Subcutaneous abdominal adipose tissue (tissue), 5 donors: ENCODE measurements around the gene ADCY3.
A peak's percentile ranks its signal among the peaks of the same experiment; 100 is the strongest.

Experiments
- H3K27ac ChIP-seq: one replicate; pipeline ENCODE4 v1.7.0; 2013; ENCODE audit warnings: low read depth, mild to moderate bottlenecking, inconsistent platforms, low read length, moderate library complexity
- H3K27me3 ChIP-seq, 5 donors: one replicate each; pipeline ENCODE4 v1.7.0; 2013; ENCODE audit warnings: low read length in 5 of 5, inconsistent platforms in 1 of 5; ENCODE audit not compliant: control insufficient read depth in 5 of 5, insufficient read depth in 4 of 5
- H3K36me3 ChIP-seq, 5 donors: one replicate each; pipeline ENCODE4 v1.7.0; 2013; ENCODE audit warnings: low read length in 5 of 5; ENCODE audit not compliant: control insufficient read depth in 5 of 5, insufficient read depth in 5 of 5
- H3K4me1 ChIP-seq, 5 donors: one replicate each; pipeline ENCODE4 v1.7.0; 2013; ENCODE audit warnings: low read length in 5 of 5, mild to moderate bottlenecking in 3 of 5, moderate library complexity in 1 of 5; ENCODE audit not compliant: control insufficient read depth in 5 of 5, insufficient read depth in 5 of 5
- H3K4me3 ChIP-seq, 5 donors: one replicate each; pipeline ENCODE4 v1.7.0; 2013; ENCODE audit warnings: low read length in 5 of 5, low read depth in 1 of 5
- H3K9ac ChIP-seq, 5 donors: one replicate each; pipeline ENCODE4 v1.7.0; 2013; ENCODE audit warnings: low read length in 5 of 5, mild to moderate bottlenecking in 4 of 5, moderate library complexity in 3 of 5
- H3K9me3 ChIP-seq, 5 donors: one replicate each; pipeline ENCODE4 v1.7.0; 2013; ENCODE audit warnings: low read length in 5 of 5; ENCODE audit not compliant: control insufficient read depth in 5 of 5
- donor health status: healthy.
- donor health status: healthy.
- donor health status: healthy.
- donor health status: healthy.
- donor health status: healthy.

The ADCY3 gene

GRCh38 chr2:24948506-24948905 is 28.5 kb upstream of the ADCY3 start:
- H3K36me3 ChIP-seq: peaks cover 20 to 59% (median 43%) of the 10 kb centered on the region in 5 donors
- no peaks in the 10 kb centered on the region for H3K9me3 ChIP-seq
- H3K4me1 ChIP-seq: no peaks in the 10 kb centered on the region
- no peak overlapping the region for H3K27ac ChIP-seq
- H3K27me3 ChIP-seq: no peaks in the 10 kb centered on the region
- no peak overlapping the region for H3K4me3 ChIP-seq
- H3K9ac ChIP-seq: no peak overlapping the region

- Histone ChIP-seq H3K9ac (peak overlapping the region in 1 of 5 donors; percentile 42), H3K27ac (no peak overlapping the region), H3K4me1 (no peaks in the 10 kb centered on the region), H3K9me3 (no peaks in the 10 kb centered on the region), H3K4me3 (no peak overlapping the region), H3K27me3 (no peaks in the 10 kb centered on the region), H3K36me3 (peaks cover 20 to 57% (median 37%) of the 10 kb centered on the region in 5 donors)
Measured at GRCh38 chr2:24947561-24948157, 27.6 kb upstream of the ADCY3 start.

- Histone ChIP-seq H3K9ac (peak overlapping the region in 1 of 5 donors; percentile 11), H3K27ac (no peak overlapping the region), H3K4me1 (no peaks in the 10 kb centered on the region), H3K9me3 (no peaks in the 10 kb centered on the region), H3K27me3 (no peaks in the 10 kb centered on the region), H3K4me3 (no peak overlapping the region), H3K36me3 (peaks cover 9 to 42% (median 27%) of the 10 kb centered on the region in 5 donors)
Measured at GRCh38 chr2:24945907-24946306, 25.9 kb upstream of the ADCY3 start.

- H3K4me1 ChIP-seq: no peaks in the 10 kb centered on the region
- no peaks in the 10 kb centered on the region for H3K27me3 ChIP-seq
- H3K9ac ChIP-seq: no peak overlapping the region
- H3K4me3 ChIP-seq: no peak overlapping the region
- peaks cover 6 to 32% (median 20%) of the 10 kb centered on the region in 5 donors for H3K36me3 ChIP-seq
- no peak overlapping the region for H3K27ac ChIP-seq
- H3K9me3 ChIP-seq: no peaks in the 10 kb centered on the region
Measured at GRCh38 chr2:24943427-24944053, 23.5 kb upstream of the ADCY3 start.

- Histone ChIP-seq H3K9ac (no peak overlapping the region), H3K27me3 (no peaks in the 10 kb centered on the region), H3K9me3 (no peaks in the 10 kb centered on the region), H3K4me3 (no peak overlapping the region), H3K36me3 (no peaks in the 10 kb centered on the region), H3K27ac (no peak overlapping the region), H3K4me1 (no peaks in the 10 kb centered on the region)
Measured at GRCh38 chr2:24939353-24939752, 19.3 kb upstream of the ADCY3 start.

- H3K36me3 ChIP-seq: no peaks in the 10 kb centered on the region
- H3K9ac ChIP-seq: peak overlapping the region in 1 of 5 donors; percentile 30
- no peak overlapping the region for H3K4me3 ChIP-seq
- H3K27ac ChIP-seq: no peak overlapping the region
- H3K27me3 ChIP-seq: no peaks in the 10 kb centered on the region
- H3K4me1 ChIP-seq: no peaks in the 10 kb centered on the region
- no peaks in the 10 kb centered on the region for H3K9me3 ChIP-seq
Measured at GRCh38 chr2:24937236-24937635, 17.2 kb upstream of the ADCY3 start.

- Histone ChIP-seq H3K4me1 (no peaks in the 10 kb centered on the region), H3K36me3 (no peaks in the 10 kb centered on the region)
Measured at GRCh38 chr2:24935145-24935544, 15.1 kb upstream of the ADCY3 start.

GRCh38 chr2:24932715-24933114 is 12.7 kb upstream of the ADCY3 start:
- Histone ChIP-seq H3K9ac (no peak overlapping the region), H3K27me3 (no peaks in the 10 kb centered on the region), H3K9me3 (no peaks in the 10 kb centered on the region), H3K4me3 (no peak overlapping the region), H3K4me1 (no peaks in the 10 kb centered on the region), H3K27ac (no peak overlapping the region), H3K36me3 (no peaks in the 10 kb centered on the region)

More at GRCh38 chr2:24935145-24935544, 15.1 kb upstream of the ADCY3 start:
- Histone ChIP-seq H3K4me3 (no peak overlapping the region), H3K27me3 (no peaks in the 10 kb centered on the region), H3K9ac (no peak overlapping the region), H3K27ac (no peak overlapping the region), H3K9me3 (no peaks in the 10 kb centered on the region)

GRCh38 chr2:24930768-24931167 is 10.7 kb upstream of the ADCY3 start:
- Histone ChIP-seq H3K4me3 (no peak overlapping the region), H3K9me3 (no peaks in the 10 kb centered on the region), H3K27ac (no peak overlapping the region), H3K9ac (no peak overlapping the region), H3K36me3 (no peaks in the 10 kb centered on the region), H3K27me3 (no peaks in the 10 kb centered on the region), H3K4me1 (peaks cover 4 to 16% (median 15%) of the 10 kb centered on the region in 5 donors)

GRCh38 chr2:24929230-24929629 is 9.2 kb upstream of the ADCY3 start:
- Histone ChIP-seq H3K9ac (no peak overlapping the region), H3K4me3 (no peak overlapping the region), H3K9me3 (no peaks in the 10 kb centered on the region), H3K36me3 (no peaks in the 10 kb centered on the region), H3K27ac (no peak overlapping the region), H3K27me3 (no peaks in the 10 kb centered on the region), H3K4me1 (peaks cover 11 to 16% (median 15%) of the 10 kb centered on the region in 5 donors)
